H4 (cell line): Measurements from ENCODE around the gene SKIC8. TPM values are rescaled to one million over a fixed set of nuclear protein-coding genes. Genes with fewer than 3 reads are reported as not detected.
"Not testable (repeated sequence)": the region's sequence is repeated elsewhere in the genome, so short reads cannot be mapped to it uniquely, and the experiment has no call there.

ENCODE experiments used
- DNase-seq: peaks from one replicate; pipeline ENCODE4 v3.0.0-alpha.2; 2015; ENCODE audit warnings: low spot score
- total RNA-seq: library from RNA; depleted of rRNA; stranded (reverse); fragments of >200 nt; shearing (Covaris generic); gene quantifications from 2 replicates; pipeline ENCODE4 v1.2.3, GENCODE V29; 2014; rRNA removed

The SKIC8 gene
- total RNA-seq, 1 experiment from 2014 or later = 115 TPM

GRCh38 chr15:78256044-78256437, 43.4 kb downstream of the SKIC8 start:
- DNase-seq = no peak

DNA sequence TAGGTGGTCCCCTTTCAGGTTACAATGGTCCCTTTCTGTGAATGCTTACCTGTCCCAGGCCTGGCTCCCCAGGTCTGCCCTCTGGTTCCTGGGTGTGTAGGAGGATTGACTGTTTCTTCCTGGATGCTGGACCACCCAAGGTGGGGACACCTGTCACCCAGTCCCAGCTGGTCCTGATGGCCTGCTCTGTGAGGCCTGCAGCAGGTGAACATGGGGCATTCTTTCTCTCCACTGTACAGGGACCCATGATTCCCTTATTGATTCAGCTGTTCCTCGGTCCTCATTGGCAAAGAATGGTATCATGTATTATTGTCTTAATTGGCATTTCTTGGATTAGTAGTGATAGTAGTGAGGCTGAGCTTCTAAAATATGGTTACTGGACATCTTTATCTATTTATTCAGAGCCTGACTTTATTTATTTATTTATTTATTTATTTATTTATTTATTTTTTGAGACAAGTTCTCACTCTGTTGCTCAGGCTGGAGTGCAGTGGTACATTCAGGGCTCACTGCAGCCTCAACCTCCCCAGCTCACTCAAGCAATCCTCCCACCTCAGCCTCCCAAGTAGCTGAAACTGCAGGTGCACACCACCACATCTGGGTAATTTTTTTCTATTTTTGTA, 43.9 kb downstream of the SKIC8 start:
- no peak for DNase-seq

DNA sequence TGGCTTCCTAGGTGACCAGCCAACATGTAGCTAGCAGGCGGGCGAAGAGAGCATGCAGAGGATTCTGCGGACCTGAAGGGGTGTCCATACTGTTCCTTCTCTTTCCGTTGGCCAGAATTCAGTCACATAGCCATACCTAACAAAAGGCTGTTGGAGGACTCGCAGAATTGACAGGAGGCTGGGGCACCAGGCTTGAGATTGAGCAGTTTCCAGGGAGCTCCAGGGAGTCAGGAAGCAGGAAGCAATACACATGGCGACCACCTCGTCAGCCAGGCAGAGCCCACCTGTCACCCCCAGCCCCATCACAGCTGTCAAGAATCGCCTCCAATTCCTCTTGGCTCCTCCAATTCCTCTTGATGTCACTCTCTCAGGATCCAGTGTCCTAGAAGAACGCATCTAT, 48.3 kb downstream of the SKIC8 start:
- DNase-seq = no peak

GRCh38 chr15:78249131-78249530, 50.3 kb downstream of the SKIC8 start:
- no peak for DNase-seq

GRCh38 chr15:78247911-78248310, 51.5 kb downstream of the SKIC8 start:
- DNase-seq = no peak

GRCh38 chr15:78245976-78246620, 53.3 kb downstream of the SKIC8 start:
- not testable (repeated sequence) for DNase-seq

- DNase-seq = not testable (repeated sequence)
Observed at GRCh38 chr15:78245392-78245791, 54.0 kb downstream of the SKIC8 start.

GRCh38 chr15:78244893-78245292, 54.5 kb downstream of the SKIC8 start:
- DNase-seq = no peak

DNA sequence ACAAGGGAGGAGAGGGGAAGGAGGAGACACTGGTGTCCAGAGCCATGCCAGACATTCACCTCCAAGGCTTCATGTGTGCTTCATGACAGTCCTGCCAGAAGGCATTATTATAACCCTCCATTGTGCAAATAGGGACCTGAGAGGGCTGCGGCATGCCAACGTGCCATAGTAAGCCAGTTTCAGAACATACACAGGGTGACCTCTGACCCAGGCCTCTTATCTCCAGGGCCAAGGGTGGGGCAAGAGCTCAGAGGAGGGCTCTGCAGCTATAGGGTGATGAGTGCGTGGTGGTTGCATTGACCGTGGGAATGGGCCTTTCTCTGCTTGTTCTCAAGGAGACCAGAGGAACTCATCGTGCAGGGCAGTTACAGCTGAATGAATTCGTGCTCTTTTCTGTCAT, 55.3 kb downstream of the SKIC8 start:
- no peak for DNase-seq

DNA sequence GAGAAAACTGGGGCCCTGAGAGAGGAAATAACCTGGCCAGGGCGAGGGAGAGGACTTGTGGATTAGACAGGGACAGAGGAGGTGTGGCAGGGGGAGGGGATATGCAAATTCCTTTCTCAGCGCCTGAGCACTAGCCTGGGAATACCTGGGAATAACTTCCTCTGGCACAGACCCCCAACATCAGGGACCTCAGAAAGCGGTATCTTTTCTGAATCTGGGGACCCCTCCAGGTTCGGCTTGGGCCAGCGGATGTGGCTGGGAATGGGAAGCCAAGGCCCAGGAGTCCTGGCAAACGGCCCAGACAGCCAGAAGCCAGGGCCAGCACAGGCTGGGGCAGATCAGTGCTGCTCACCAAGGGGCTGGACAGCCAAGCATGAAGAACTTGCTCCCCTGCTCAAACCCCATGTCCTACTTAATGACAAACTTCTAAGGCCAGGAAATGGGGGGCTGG, 55.9 kb downstream of the SKIC8 start:
- no peak for DNase-seq

DNA sequence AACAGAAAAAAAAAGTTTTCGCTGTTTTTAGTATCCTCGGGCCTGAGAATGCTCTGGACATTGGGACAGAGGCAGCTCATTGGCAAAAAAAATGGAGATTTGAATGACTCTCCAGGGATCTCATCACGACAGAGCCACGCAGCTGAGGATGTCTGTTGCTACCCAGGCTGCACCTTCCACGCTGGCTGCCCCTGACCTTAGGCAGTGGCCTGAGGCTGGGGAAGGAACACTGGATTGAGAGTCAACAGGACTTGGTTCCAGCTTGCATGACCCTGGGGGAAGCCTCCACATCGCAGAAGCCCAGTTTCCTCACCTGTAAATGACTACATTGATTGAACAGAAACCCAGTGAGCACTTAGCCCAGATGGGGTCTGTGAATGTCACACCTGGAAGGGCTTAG, 56.4 kb downstream of the SKIC8 start:
- DNase-seq = no peak

- DNase-seq = no peak
Observed at GRCh38 chr15:78242128-78242527, 57.3 kb downstream of the SKIC8 start.

- DNase-seq = peak; percentile 64
Observed at GRCh38 chr15:78241017-78241416, 58.4 kb downstream of the SKIC8 start.

DNA sequence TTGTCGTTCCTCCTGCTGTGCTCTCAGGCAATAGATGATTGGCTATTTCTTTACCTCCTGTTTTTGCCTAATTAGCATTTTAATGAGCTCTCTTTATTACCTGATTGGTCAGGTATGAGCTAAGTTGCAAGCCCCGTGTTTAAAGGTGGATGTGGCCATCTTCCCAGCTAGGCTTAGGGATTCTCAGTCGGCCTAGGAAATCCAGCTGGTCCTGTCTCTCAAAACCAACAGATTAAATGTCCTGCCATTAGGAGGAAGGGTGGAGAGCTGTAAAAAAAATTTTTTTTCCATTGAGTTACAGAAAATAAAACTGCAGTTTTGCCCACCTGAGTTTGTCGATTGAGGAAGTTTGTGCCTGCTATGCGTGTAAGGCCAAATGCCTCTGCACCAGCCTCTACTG, 59.6 kb downstream of the SKIC8 start:
- DNase-seq = no peak

DNA sequence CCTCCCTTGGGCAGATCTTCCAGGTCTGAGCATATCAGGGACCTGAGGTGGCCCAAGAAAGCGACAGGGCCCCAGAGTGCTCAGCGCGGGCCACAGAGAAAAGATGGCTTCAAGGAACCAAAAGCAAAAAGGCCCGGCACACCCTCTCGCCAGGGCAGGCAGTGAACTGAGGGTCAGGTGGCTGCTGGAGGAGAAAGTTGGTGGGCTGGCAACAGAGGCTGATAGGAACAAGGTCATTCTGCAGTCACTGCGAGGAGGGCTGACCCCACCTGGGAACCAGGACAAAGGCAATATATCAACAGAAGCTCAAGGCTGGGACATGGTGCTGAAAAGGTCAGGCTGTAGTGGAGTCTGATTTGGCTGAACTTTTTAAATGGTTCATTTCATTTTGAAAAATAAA, 62.3 kb downstream of the SKIC8 start:
- no peak for DNase-seq

DNA sequence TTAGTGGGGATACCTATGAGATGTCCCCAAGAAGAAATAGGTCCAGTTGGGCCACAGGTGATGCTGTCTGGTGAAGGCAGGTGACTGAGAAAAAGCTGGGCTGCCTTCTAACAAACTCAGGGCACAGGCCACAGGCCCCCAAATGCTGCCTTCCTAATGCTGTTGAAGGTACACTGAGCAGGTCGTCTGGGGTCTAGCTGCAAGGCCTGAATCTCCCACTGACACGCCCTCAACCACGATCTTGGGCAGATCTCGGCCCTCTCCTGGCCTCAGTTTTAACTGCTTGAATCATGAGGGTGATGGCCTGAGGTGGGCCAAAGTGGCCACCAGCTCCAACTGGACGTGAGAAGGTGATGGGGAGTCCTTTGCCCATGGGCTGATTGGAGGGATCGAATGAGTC, 62.9 kb downstream of the SKIC8 start:
- no peak for DNase-seq

DNA sequence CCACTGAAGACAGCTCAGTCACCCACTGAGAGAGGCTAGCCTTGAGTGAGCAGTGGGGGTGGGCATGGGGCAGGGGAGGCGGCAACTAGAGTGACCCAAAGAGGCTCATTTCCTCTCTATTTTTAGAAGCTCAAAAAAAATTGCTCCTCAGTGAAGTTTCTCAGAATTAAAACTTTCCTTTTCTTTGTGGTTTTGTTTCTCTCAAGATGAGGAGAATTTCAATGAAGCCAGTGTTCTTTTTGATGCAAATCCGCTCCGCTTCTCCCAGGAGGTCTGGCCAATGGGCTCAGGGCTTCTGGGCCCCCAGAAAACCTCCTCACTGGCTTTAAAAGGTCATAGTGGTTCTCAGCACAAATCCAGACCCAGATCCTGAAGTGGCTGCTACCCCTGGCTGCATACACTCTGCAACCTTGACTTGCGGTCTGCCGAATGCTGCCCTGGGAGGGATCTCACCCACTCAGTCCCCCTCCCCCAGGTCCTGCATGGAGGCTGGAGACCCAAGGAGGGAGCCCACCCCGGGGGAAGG, 64.8 kb downstream of the SKIC8 start, which contains the start of gene ACSBG1:
TSS of gene ACSBG1 (minus strand) at position 51 of the 526 bp plus-strand sequence. CDS start 64 bp downstream, outside the sequence.
- no peak for DNase-seq

- DNase-seq = no peak
Observed at GRCh38 chr15:78233496-78233895, 65.9 kb downstream of the SKIC8 start.

Other genes with a start within 250 kb of the SKIC8 start
- gene TBC1D2B, start 221.9 kb downstream of the SKIC8 start, total RNA-seq = 12.3 and 13.8 TPM in 2 replicates
- gene SH2D7, start 207.0 kb downstream of the SKIC8 start, total RNA-seq = not detected in 2 replicates
- 1.1 TPM in 1 of 2 replicates, not detected in the other for gene CIB2, start 168.2 kb downstream of the SKIC8 start, total RNA-seq
- gene IDH3A, start 150.2 kb downstream of the SKIC8 start, total RNA-seq = 77.3 and 101 TPM in 2 replicates
- 1.0 and 1.4 TPM in 2 replicates for gene ACSBG1, start 65.0 kb downstream of the SKIC8 start, total RNA-seq
- not detected in 2 replicates for gene DNAJA4, start 35.0 kb downstream of the SKIC8 start, total RNA-seq
- gene CRABP1, start 40.7 kb upstream of the SKIC8 start, total RNA-seq = not detected in 2 replicates
- 13.6 and 16.6 TPM in 2 replicates for gene IREB2, start 138.6 kb upstream of the SKIC8 start, total RNA-seq
- gene HYKK, start 208.0 kb upstream of the SKIC8 start, total RNA-seq = 5.5 and 9.3 TPM in 2 replicates
- 610 and 702 TPM in 2 replicates for gene PSMA4, start 240.8 kb upstream of the SKIC8 start, total RNA-seq